H9 (cell line): ENCODE results near the gene WNT3A. TPM values are rescaled to one million over a fixed set of nuclear protein-coding genes. Genes with fewer than 3 reads are reported as not detected.
A peak's percentile ranks its signal among the peaks of the same experiment; 100 is the strongest.

ENCODE experiments used
- DNase-seq: peaks from one replicate; pipeline ENCODE4 v3.0.0-alpha.2; 2017
- H2AFZ ChIP-seq: one replicate; pipeline ENCODE4 v1.6.1; 2013; ENCODE audit warnings: mild to moderate bottlenecking, low read length, control low read depth, moderate library complexity
- H2AK5ac ChIP-seq: 2 replicates; pipeline ENCODE4 v1.6.1; 2013; ENCODE audit warnings: low read length, control low read depth, mixed read lengths; ENCODE audit not compliant: insufficient read length
- H2BK120ac ChIP-seq: one replicate; pipeline ENCODE4 v1.6.1; 2013; ENCODE audit warnings: low read depth, mild to moderate bottlenecking, low read length, control low read depth, inconsistent platforms; ENCODE audit not compliant: poor library complexity, severe bottlenecking
- H2BK12ac ChIP-seq: 2 replicates; pipeline ENCODE4 v1.6.1; 2013; ENCODE audit warnings: low read length, control low read depth, mixed read lengths, low read depth; ENCODE audit not compliant: insufficient read length
- H2BK15ac ChIP-seq: 2 replicates; pipeline ENCODE4 v1.6.1; 2013; ENCODE audit warnings: low read depth, low read length, control low read depth
- H2BK20ac ChIP-seq: one replicate; pipeline ENCODE4 v1.6.1; 2013; ENCODE audit warnings: low read depth, mild to moderate bottlenecking, low read length, control low read depth, inconsistent platforms; ENCODE audit not compliant: poor library complexity, severe bottlenecking
- H2BK5ac ChIP-seq: 2 replicates; pipeline ENCODE4 v1.6.1; 2013; ENCODE audit warnings: low read length, control low read depth, mixed read lengths; ENCODE audit not compliant: insufficient read length
- H3K14ac ChIP-seq: 2 replicates; pipeline ENCODE4 v1.6.1; 2013; ENCODE audit warnings: low read length, control low read depth; ENCODE audit not compliant: insufficient read depth
- H3K18ac ChIP-seq: 2 replicates; pipeline ENCODE4 v1.6.1; 2013; ENCODE audit warnings: low read depth, mild to moderate bottlenecking, mixed read lengths, low read length, control low read depth; ENCODE audit not compliant: insufficient read length
- H3K23ac ChIP-seq: 2 replicates; pipeline ENCODE4 v1.6.1; 2013; ENCODE audit warnings: low read length, control low read depth, mixed read lengths, low read depth; ENCODE audit not compliant: insufficient read length
- H3K23me2 ChIP-seq: 2 replicates; pipeline ENCODE4 v1.6.1; 2013; ENCODE audit warnings: low read depth, mild to moderate bottlenecking, mixed read lengths, low read length, control low read depth; ENCODE audit not compliant: insufficient read length, poor library complexity, severe bottlenecking
- H3K27ac ChIP-seq: 2 replicates; pipeline ENCODE4 v1.5.1; 2013; ENCODE audit warnings: low read length, control low read depth, mixed read lengths, low read depth; ENCODE audit not compliant: insufficient read length
- H3K27me3 ChIP-seq: 2 replicates; pipeline ENCODE4 v1.6.1; 2013; ENCODE audit warnings: low read length, control low read depth, inconsistent platforms; ENCODE audit not compliant: insufficient read depth
- H3K4ac ChIP-seq: 2 replicates; pipeline ENCODE4 v1.6.1; 2013; ENCODE audit warnings: low read depth, mild to moderate bottlenecking, control low read depth, inconsistent platforms, low read length, moderate library complexity
- H3K4me1 ChIP-seq: 2 replicates; pipeline ENCODE4 v1.6.1; 2013; ENCODE audit warnings: low read length, control low read depth, inconsistent platforms; ENCODE audit not compliant: insufficient read depth
- H3K4me2 ChIP-seq: 2 replicates; pipeline ENCODE4 v1.6.1; 2013; ENCODE audit warnings: low read length, control low read depth, mixed read lengths; ENCODE audit not compliant: insufficient read length, insufficient read depth
- H3K56ac ChIP-seq: 2 replicates; pipeline ENCODE4 v1.6.1; 2013; ENCODE audit warnings: low read depth, mild to moderate bottlenecking, mixed read lengths, low read length, control low read depth; ENCODE audit not compliant: insufficient read length
- H3K79me1 ChIP-seq: 2 replicates; pipeline ENCODE4 v1.6.1; 2013; ENCODE audit warnings: low read depth, mild to moderate bottlenecking, moderate library complexity, low read length, control low read depth, inconsistent platforms; ENCODE audit not compliant: insufficient read depth, poor library complexity, severe bottlenecking
- H3K79me2 ChIP-seq: 2 replicates; pipeline ENCODE4 v1.6.1; 2013; ENCODE audit warnings: low read length, control low read depth, inconsistent platforms; ENCODE audit not compliant: insufficient read depth
- H3K9ac ChIP-seq: 2 replicates; pipeline ENCODE4 v1.6.1; 2013; ENCODE audit warnings: low read length, control low read depth, mixed read lengths; ENCODE audit not compliant: insufficient read length; ENCODE audit errors: extremely low read depth
- H3K9me3 ChIP-seq: one replicate; pipeline ENCODE4 v1.6.1; 2013; ENCODE audit warnings: low read depth, low read length, inconsistent platforms; ENCODE audit not compliant: control insufficient read depth
- H3T11ph ChIP-seq: one replicate; pipeline ENCODE4 v1.6.1; 2013; ENCODE audit warnings: mild to moderate bottlenecking, low read length, control low read depth, inconsistent platforms
- H4K20me1 ChIP-seq: one replicate; pipeline ENCODE4 v1.6.1; 2013; ENCODE audit not compliant: control insufficient read depth, insufficient read length, insufficient read depth
- H4K5ac ChIP-seq: 2 replicates; pipeline ENCODE4 v1.6.1; 2013; ENCODE audit warnings: low read depth, mild to moderate bottlenecking, mixed read lengths, low read length, control low read depth; ENCODE audit not compliant: insufficient read length
- H4K8ac ChIP-seq: replicated peaks from 2 replicates; pipeline ENCODE4 v1.6.1; 2013; ENCODE audit warnings: low read length, control low read depth, mixed read lengths, low read depth; ENCODE audit not compliant: insufficient read length
- H4K91ac ChIP-seq: 2 replicates; pipeline ENCODE4 v1.6.1; 2013; ENCODE audit warnings: low read depth, mild to moderate bottlenecking, moderate library complexity, mixed read lengths, low read length, control low read depth; ENCODE audit not compliant: insufficient read length
- H3K27ac Mint-ChIP-seq, 3 experiments: 2 replicates in 2 of 3; 3 replicates in 1 of 3; pipeline ENCODE4 v1.8.0; 2020 to 2021; ENCODE audit warnings: mixed read lengths in 3 of 3, mild to moderate bottlenecking in 1 of 3, moderate library complexity in 1 of 3
- H3K27me3 Mint-ChIP-seq: 2 replicates; pipeline ENCODE4 v1.8.0; 2021; ENCODE audit warnings: low read depth, mild to moderate bottlenecking, moderate library complexity, mixed read lengths
- H3K36me3 Mint-ChIP-seq, 3 experiments: 2 replicates in 2 of 3; 3 replicates in 1 of 3; pipeline ENCODE4 v1.8.0; 2020 to 2021; ENCODE audit warnings: low read depth in 3 of 3, mixed read lengths in 3 of 3; ENCODE audit not compliant: insufficient read depth in 1 of 3
- H3K4me1 Mint-ChIP-seq, 2 experiments: 2 replicates each; pipeline ENCODE4 v1.8.0; 2020; ENCODE audit warnings: mixed read lengths in 2 of 2
- H3K4me3 Mint-ChIP-seq, 2 experiments: 2 replicates in 1 of 2; 3 replicates in 1 of 2; pipeline ENCODE4 v1.8.0; 2020 to 2021; ENCODE audit warnings: mild to moderate bottlenecking in 2 of 2, mixed read lengths in 2 of 2, moderate library complexity in 1 of 2
- H3K9me3 Mint-ChIP-seq, 2 experiments: 2 replicates in 1 of 2; 3 replicates in 1 of 2; pipeline ENCODE4 v1.8.0; 2020; ENCODE audit warnings: mild to moderate bottlenecking in 2 of 2, mixed read lengths in 2 of 2, moderate library complexity in 1 of 2
- WGBS: extraction: QIAGEN DNeasy Blood & Tissue Kit; methylation state at CpG from one replicate; pipeline ENCODE4 v1.1.7; 2013; ENCODE audit warnings: missing lambda C conversion rate, low lambda C conversion rate, mixed read lengths; ENCODE audit not compliant: insufficient read length; ENCODE audit errors: extremely low coverage; 5-methylcytosine and 5-hydroxymethylcytosine counted together
- total RNA-seq: library from RNA; stranded (reverse); gene quantifications from 2 replicates; pipeline ENCODE4 v1.2.1, GENCODE V29; 2021
- TF ChIP-seq, protein P1 (sequence below): fragments of 200-600 bp; sonication (generic); conservative IDR thresholded peaks from 3 replicates; pipeline ENCODE4 v1.8.0; 2021; ENCODE audit warnings: antibody characterized with exemption, mild to moderate bottlenecking

The WNT3A gene
- total RNA-seq, 1 experiment from 2014 or later, result 0.17 TPM

DNA sequence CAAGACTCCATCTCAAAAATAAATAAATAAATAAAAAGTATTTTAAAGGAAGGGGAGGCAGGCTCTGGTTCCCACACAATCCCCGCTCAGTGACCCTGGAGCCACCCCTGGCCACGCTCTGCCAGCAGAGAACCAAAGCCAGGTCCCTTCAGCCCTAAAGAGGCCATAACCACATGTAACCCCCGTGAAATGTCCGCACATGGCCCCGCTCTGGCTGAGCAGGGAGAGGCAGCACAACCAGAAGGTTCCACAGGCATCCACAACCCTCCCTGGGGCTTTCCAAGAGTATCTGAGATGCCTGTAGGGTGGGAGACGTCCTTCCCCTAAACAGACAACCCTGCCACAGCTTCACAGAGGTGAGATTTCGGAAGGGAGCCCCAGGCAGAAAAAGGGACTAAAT, 74.3 kb downstream of the WNT3A start:
- Histone ChIP-seq H3K27me3 (peaks cover 19% of the 10 kb centered on the region; the same call in 1 of the 2 replicates), H3K4ac (no peak overlapping the region), H3K14ac (no peak overlapping the region), H3K27ac (no peak overlapping the region), H2AK5ac (no peak overlapping the region), H3K23me2 (peaks cover 10% of the 10 kb centered on the region), H3K9me3 (no peaks in the 10 kb centered on the region), H2BK120ac (no peak overlapping the region), H4K20me1 (no peaks in the 10 kb centered on the region), H4K91ac (no peak overlapping the region), H3T11ph (no peak overlapping the region), H4K8ac (no peak overlapping the region), H3K79me2 (peaks cover 31% of the 10 kb centered on the region), H3K4me2 (peak overlapping the region; percentile 16), H3K23ac (no peak overlapping the region), H3K79me1 (peaks cover 14% of the 10 kb centered on the region), H3K9ac (no peak overlapping the region), H3K18ac (no peak overlapping the region), H2BK12ac (no peak overlapping the region), H2AFZ (no peak overlapping the region), H2BK5ac (no peak overlapping the region), H4K5ac (no peak overlapping the region), H2BK20ac (no peak overlapping the region), H3K56ac (no peak overlapping the region), H3K4me1 (peaks cover 6% of the 10 kb centered on the region), H2BK15ac (no peak overlapping the region)
- Mint-ChIP-seq H3K36me3 (peaks cover 5 to 19% (median 10%) of the 10 kb centered on the region in 3 experiments), H3K4me1 (peaks cover 42 to 50% of the 10 kb centered on the region in 2 experiments), H3K27ac (no peak overlapping the region), H3K4me3 (peak overlapping the region; percentile 85 to 97), H3K27me3 (peaks cover 48% of the 10 kb centered on the region), H3K9me3 (0 out of 5 replicates have a peak, but pooled peaks cover 0 to 3% of the 10 kb centered on the region in 2 experiments)
- DNase-seq, result no peak
- TF ChIP-seq, protein P1, sequence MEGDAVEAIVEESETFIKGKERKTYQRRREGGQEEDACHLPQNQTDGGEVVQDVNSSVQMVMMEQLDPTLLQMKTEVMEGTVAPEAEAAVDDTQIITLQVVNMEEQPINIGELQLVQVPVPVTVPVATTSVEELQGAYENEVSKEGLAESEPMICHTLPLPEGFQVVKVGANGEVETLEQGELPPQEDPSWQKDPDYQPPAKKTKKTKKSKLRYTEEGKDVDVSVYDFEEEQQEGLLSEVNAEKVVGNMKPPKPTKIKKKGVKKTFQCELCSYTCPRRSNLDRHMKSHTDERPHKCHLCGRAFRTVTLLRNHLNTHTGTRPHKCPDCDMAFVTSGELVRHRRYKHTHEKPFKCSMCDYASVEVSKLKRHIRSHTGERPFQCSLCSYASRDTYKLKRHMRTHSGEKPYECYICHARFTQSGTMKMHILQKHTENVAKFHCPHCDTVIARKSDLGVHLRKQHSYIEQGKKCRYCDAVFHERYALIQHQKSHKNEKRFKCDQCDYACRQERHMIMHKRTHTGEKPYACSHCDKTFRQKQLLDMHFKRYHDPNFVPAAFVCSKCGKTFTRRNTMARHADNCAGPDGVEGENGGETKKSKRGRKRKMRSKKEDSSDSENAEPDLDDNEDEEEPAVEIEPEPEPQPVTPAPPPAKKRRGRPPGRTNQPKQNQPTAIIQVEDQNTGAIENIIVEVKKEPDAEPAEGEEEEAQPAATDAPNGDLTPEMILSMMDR, result no peak
- WGBS, result no CpG with 5 or more reads among the region's 7 CpGs
